NCI-H524 treated with DMSO at 0.1 percent for 48 hours (cell line): ENCODE results near the gene GNA12.
"Not testable (repeated sequence)": the region's sequence is repeated elsewhere in the genome, so short reads cannot be mapped to it uniquely, and the experiment has no call there.

ENCODE experiments used
- DNase-seq: peaks from one replicate; lab custom pipeline; 2025; lab: John Stamatoyannopoulos, UW

Gene GNA12

GRCh38 chr7:2728316-2729030 is 115.6 kb downstream of the GNA12 start:
- DNase-seq = no peak

- DNase-seq = not testable (repeated sequence)
These were observed 116.9 kb downstream of the GNA12 start for GRCh38 chr7:2727206-2727605.

- no peak for DNase-seq
These were observed 117.6 kb downstream of the GNA12 start for GRCh38 chr7:2726316-2727018.

- DNase-seq = no peak
These were observed 118.7 kb downstream of the GNA12 start for GRCh38 chr7:2725178-2726105.

GRCh38 chr7:2724453-2725177 is 119.5 kb downstream of the GNA12 start:
- no peak for DNase-seq

- DNase-seq = not testable (repeated sequence)
These were observed 120.1 kb downstream of the GNA12 start for GRCh38 chr7:2724036-2724435.

- no peak for DNase-seq
These were observed 120.8 kb downstream of the GNA12 start for GRCh38 chr7:2723138-2723850.

GRCh38 chr7:2722591-2722990 is 121.5 kb downstream of the GNA12 start:
- DNase-seq = no peak

GRCh38 chr7:2721842-2722241 is 122.3 kb downstream of the GNA12 start:
- DNase-seq = no peak

- DNase-seq = no peak
These were observed 124.1 kb downstream of the GNA12 start for GRCh38 chr7:2720024-2720423.

GRCh38 chr7:2719007-2719406 is 125.1 kb downstream of the GNA12 start:
- DNase-seq = peak; percentile 9

GRCh38 chr7:2718296-2718965 is 125.7 kb downstream of the GNA12 start:
- DNase-seq = no peak

GRCh38 chr7:2717293-2718261 is 126.5 kb downstream of the GNA12 start:
- no peak for DNase-seq

- no peak for DNase-seq
These were observed 127.2 kb downstream of the GNA12 start for GRCh38 chr7:2716906-2717292.

GRCh38 chr7:2716488-2716887 is 127.6 kb downstream of the GNA12 start:
- no peak for DNase-seq

- no peak for DNase-seq
These were observed 128.5 kb downstream of the GNA12 start for GRCh38 chr7:2715341-2716231.

- DNase-seq = no peak
These were observed 129.5 kb downstream of the GNA12 start for GRCh38 chr7:2714636-2715035.

- no peak for DNase-seq
These were observed 130.1 kb downstream of the GNA12 start for GRCh38 chr7:2713978-2714377.
